SKM-1 treated with dmso at 0.1 percent for 144 hours (cell line): ENCODE measurements around the gene CDA.
"Not testable (repeated sequence)": the region's sequence is repeated elsewhere in the genome, so short reads cannot be mapped to it uniquely, and the experiment has no call there.

Experiments
- DNase-seq: peaks from one replicate; lab custom pipeline; 2025; ENCODE audit not compliant: unreplicated experiment; lab: John Stamatoyannopoulos, UW

Gene CDA

GRCh38 chr1:20586953-20587660, 1.8 kb upstream of the CDA start:
- DNase-seq, result no peak

GRCh38 chr1:20587661-20588053, 1.2 kb upstream of the CDA start:
- no peak for DNase-seq

- peak; percentile 18 for DNase-seq
These were observed 708 bp downstream of the CDA start for GRCh38 chr1:20589331-20590278.

- DNase-seq, result peak; percentile 85
These were observed 1.4 kb downstream of the CDA start for GRCh38 chr1:20590306-20590777.

- DNase-seq, result no peak
These were observed 4.9 kb downstream of the CDA start for GRCh38 chr1:20593756-20594155.

GRCh38 chr1:20594746-20595145, 5.8 kb downstream of the CDA start:
- no peak for DNase-seq

- no peak for DNase-seq
These were observed 7.2 kb downstream of the CDA start for GRCh38 chr1:20596106-20596505.

GRCh38 chr1:20597650-20598049, 8.8 kb downstream of the CDA start:
- DNase-seq, result no peak

- DNase-seq, result no peak
These were observed 11.3 kb downstream of the CDA start for GRCh38 chr1:20600156-20600555.

- DNase-seq, result no peak
These were observed 12.4 kb downstream of the CDA start for GRCh38 chr1:20601129-20601825.

GRCh38 chr1:20602851-20603450, 14.1 kb downstream of the CDA start:
- DNase-seq, result no peak

GRCh38 chr1:20603504-20604464, 14.9 kb downstream of the CDA start:
- peak; percentile 16 for DNase-seq

- peak; percentile 34 for DNase-seq
These were observed 15.8 kb downstream of the CDA start for GRCh38 chr1:20604678-20605077.

- not testable (repeated sequence) for DNase-seq
These were observed 18.1 kb downstream of the CDA start for GRCh38 chr1:20606801-20607570.

- no peak for DNase-seq
These were observed 20.6 kb downstream of the CDA start for GRCh38 chr1:20609541-20609940.

- no peak for DNase-seq
These were observed 22.1 kb downstream of the CDA start for GRCh38 chr1:20610970-20611369.

GRCh38 chr1:20611652-20612051, 22.8 kb downstream of the CDA start:
- no peak for DNase-seq

- DNase-seq, result no peak
These were observed 23.4 kb downstream of the CDA start for GRCh38 chr1:20612221-20612746.

GRCh38 chr1:20614131-20614579, 25.3 kb downstream of the CDA start:
- no peak for DNase-seq
